Heart left ventricle (tissue), 13 donors: ENCODE data around the gene SPAG6.

ENCODE experiments used
- POLR2A ChIP-seq, 2 donors: fragments of 450-650 bp; IDR thresholded peaks; one replicate each; pipeline ENCODE4 v1.6.1; 2017; ENCODE audit warnings: antibody characterized with exemption in 2 of 2, mild to moderate bottlenecking in 2 of 2, moderate library complexity in 2 of 2
- TF ChIP-seq, protein P1 (sequence below), 12 donors: fragments of 200-600 bp; sonication (generic) in 4 of 12; IDR thresholded peaks; one replicate each; pipeline versions ENCODE4 v1.5.0 to v1.8.0; 2018 to 2022; ENCODE audit warnings: antibody characterized with exemption in 12 of 12, mild to moderate bottlenecking in 5 of 12
- donor health status: ischemic (EF 13 %, LVEDD 7.1; RV severe dilation, severe dysfunction).
- donor health status: DM: no; HTN: yes; CAD: no.
- donor health status: DM: no; HTN: no; CAD: no.
- donor health status: ischemic (EF 25% LVEDD 6.9; RV normal size, moderate dysfunction).
- donor health status: ischemic (EF 25% LVEDD 5.7; RV mildly dilated, moderate dysfunction).
- donor health status: ischemic (EF 35%, LVEDD 5.7; RV mildly dilated, moderate dysfunction).
- donor health status: nonischemic (EF 11% LVEDD 7.7; RV severe dilation, severe dysfunction).
- donor health status: DM: yes; HTN: yes; CAD: no.
- donor health status: PGD.
- donor health status: ischemic (EF 29% LVEDD 5.4; RV normal size, mild dysfunction).
- donor health status: nonischemic (EF 23%, LVEDD 6.1; RV moderate dilation, normal function).

DNA sequence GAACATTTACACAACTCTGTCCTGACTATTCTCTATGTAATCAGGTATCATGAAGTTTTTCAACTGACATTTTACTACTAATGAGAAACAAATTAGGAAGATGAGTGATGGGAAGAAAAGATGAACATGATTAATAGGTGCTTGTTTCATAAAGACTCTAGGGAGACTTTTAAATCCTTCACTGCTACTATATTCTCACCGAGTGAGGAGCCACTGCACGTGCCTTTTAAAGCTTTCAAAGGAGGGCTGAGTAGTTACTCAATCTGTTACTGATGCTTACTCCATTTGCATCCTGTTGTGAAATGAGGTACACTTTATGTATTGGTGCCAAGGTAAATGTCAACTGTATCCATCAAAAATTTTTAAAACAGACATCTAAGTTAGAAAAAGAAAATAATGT lies 30.4 kb upstream of the SPAG6 start:
- TF ChIP-seq, protein P1, sequence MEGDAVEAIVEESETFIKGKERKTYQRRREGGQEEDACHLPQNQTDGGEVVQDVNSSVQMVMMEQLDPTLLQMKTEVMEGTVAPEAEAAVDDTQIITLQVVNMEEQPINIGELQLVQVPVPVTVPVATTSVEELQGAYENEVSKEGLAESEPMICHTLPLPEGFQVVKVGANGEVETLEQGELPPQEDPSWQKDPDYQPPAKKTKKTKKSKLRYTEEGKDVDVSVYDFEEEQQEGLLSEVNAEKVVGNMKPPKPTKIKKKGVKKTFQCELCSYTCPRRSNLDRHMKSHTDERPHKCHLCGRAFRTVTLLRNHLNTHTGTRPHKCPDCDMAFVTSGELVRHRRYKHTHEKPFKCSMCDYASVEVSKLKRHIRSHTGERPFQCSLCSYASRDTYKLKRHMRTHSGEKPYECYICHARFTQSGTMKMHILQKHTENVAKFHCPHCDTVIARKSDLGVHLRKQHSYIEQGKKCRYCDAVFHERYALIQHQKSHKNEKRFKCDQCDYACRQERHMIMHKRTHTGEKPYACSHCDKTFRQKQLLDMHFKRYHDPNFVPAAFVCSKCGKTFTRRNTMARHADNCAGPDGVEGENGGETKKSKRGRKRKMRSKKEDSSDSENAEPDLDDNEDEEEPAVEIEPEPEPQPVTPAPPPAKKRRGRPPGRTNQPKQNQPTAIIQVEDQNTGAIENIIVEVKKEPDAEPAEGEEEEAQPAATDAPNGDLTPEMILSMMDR (IDR thresholded peaks at IDR 0.05), result no peak
- no peak for TF ChIP-seq POLR2A (IDR thresholded peaks at IDR 0.05)
